Keratinocyte (primary cell): ENCODE data around the gene GHRHR. TPM values are rescaled to one million over a fixed set of nuclear protein-coding genes. Genes with fewer than 3 reads are reported as not detected.

Source experiments
- DNase-seq: peaks from one replicate; pipeline ENCODE4 v3.0.0-alpha.2; 2011; ENCODE audit warnings: low read depth, missing footprints, low spot score
- FAIRE-seq: peaks from 2 replicates; lab custom pipeline; 2011; peaks lifted over from hg19 to GRCh38; lab: Jason Lieb, UNC
- H2AFZ ChIP-seq: 2 replicates; pipeline ENCODE4 v1.6.0; 2012; ENCODE audit warnings: low read length, control low read depth, inconsistent platforms; ENCODE audit not compliant: control insufficient read depth
- H3K27ac ChIP-seq: 2 replicates; pipeline ENCODE4 v1.5.1; 2011; ENCODE audit warnings: low read length; ENCODE audit not compliant: control insufficient read depth, insufficient read depth
- H3K27me3 ChIP-seq: 3 replicates; pipeline ENCODE4 v1.6.0; 2011; ENCODE audit warnings: low read length; ENCODE audit not compliant: control insufficient read depth, insufficient read depth; ENCODE audit errors: extremely low read depth
- H3K36me3 ChIP-seq, 2 experiments: 2 replicates in 1 of 2; 3 replicates in 1 of 2; pipeline ENCODE4 v1.5.1; 2011; ENCODE audit warnings: low read length in 2 of 2, mild to moderate bottlenecking in 1 of 2; ENCODE audit not compliant: control insufficient read depth in 2 of 2, insufficient read depth in 2 of 2; ENCODE audit errors: extremely low read depth in 1 of 2
- H3K4me1 ChIP-seq: 3 replicates; pipeline ENCODE4 v1.5.1; 2011; ENCODE audit warnings: low read length; ENCODE audit not compliant: control insufficient read depth, insufficient read depth; ENCODE audit errors: extremely low read depth
- H3K4me2 ChIP-seq: 3 replicates; pipeline ENCODE4 v1.6.0; 2011; ENCODE audit warnings: low read depth, low read length; ENCODE audit not compliant: control insufficient read depth, insufficient read depth; ENCODE audit errors: extremely low read depth
- H3K4me3 ChIP-seq, 3 experiments: fragments of 200-600 bp in 1 of 3; sonication (generic) in 1 of 3; 2 replicates in 2 of 3; 3 replicates in 1 of 3; pipeline ENCODE4 v1.5.1; 2011 to 2016; ENCODE audit warnings: low read length in 3 of 3, mild to moderate bottlenecking in 3 of 3, control low read depth in 2 of 3, inconsistent platforms in 1 of 3, low read depth in 1 of 3, mixed read lengths in 1 of 3, mixed run types in 1 of 3, moderate library complexity in 1 of 3; ENCODE audit not compliant: control insufficient read depth in 2 of 3, insufficient read depth in 2 of 3; ENCODE audit errors: extremely low read depth in 1 of 3
- H3K79me2 ChIP-seq: 2 replicates; pipeline ENCODE4 v1.6.0; 2012; ENCODE audit warnings: low read length; ENCODE audit not compliant: control insufficient read depth, insufficient read depth
- H3K9ac ChIP-seq: 3 replicates; pipeline ENCODE4 v1.6.0; 2011; ENCODE audit warnings: low read length; ENCODE audit not compliant: control insufficient read depth, insufficient read depth; ENCODE audit errors: extremely low read depth
- H3K9me1 ChIP-seq: 3 replicates; pipeline ENCODE4 v1.6.0; 2011; ENCODE audit warnings: low read length; ENCODE audit not compliant: control insufficient read depth, insufficient read depth; ENCODE audit errors: extremely low read depth
- H3K9me3 ChIP-seq: 2 replicates; pipeline ENCODE4 v1.5.1; 2012; ENCODE audit warnings: low read depth, low read length; ENCODE audit not compliant: control insufficient read depth
- H4K20me1 ChIP-seq: 3 replicates; pipeline ENCODE4 v1.6.0; 2011; ENCODE audit warnings: low read length; ENCODE audit not compliant: control insufficient read depth, insufficient read depth; ENCODE audit errors: extremely low read depth
- CTCF ChIP-seq, 3 experiments: IDR thresholded peaks in 1 of 3; conservative IDR thresholded peaks in 1 of 3; optimal IDR thresholded peaks in 1 of 3; 2 replicates in 2 of 3; 3 replicates in 1 of 3; pipeline versions ENCODE3 to v1.5.1; 2011; ENCODE audit warnings: low read length in 3 of 3, mild to moderate bottlenecking in 3 of 3, moderate library complexity in 2 of 3, control low read depth in 1 of 3, inconsistent platforms in 1 of 3; ENCODE audit not compliant: insufficient read depth in 2 of 3; ENCODE audit errors: extremely low read depth in 1 of 3
- EZH2 ChIP-seq: IDR thresholded peaks from one replicate; pipeline ENCODE4 v1.6.1; 2012; ENCODE audit warnings: inconsistent platforms, mild to moderate bottlenecking, low read length, moderate library complexity
- dilution Hi-C: fragments of 300-500 bp; cut with MboI; formaldehyde crosslinking; loops from one replicate; pipeline ENCODE4 v1.7.0; 2020; ENCODE audit warnings: low sequenced_read_pairs; ENCODE audit not compliant: extremely low pct_ligation_motif_present
- polyA plus RNA-seq, 5 experiments: library from polyadenylated mRNA; depleted of rRNA in 3 of 5; stranded (reverse) in 3 of 5; stranded (forward) in 1 of 5; unstranded in 1 of 5; fragments of >200 nt; gene quantifications; 1 replicate in 1 of 5; 2 replicates in 3 of 5; 3 replicates in 1 of 5; pipeline versions ENCODE4 v1.2.1 to v1.2.3, GENCODE V29; 2011 to 2012; ENCODE audit warnings: missing spikeins in 2 of 5, low read depth in 1 of 5, low replicate concordance in 1 of 5

The GHRHR gene
- polyA plus RNA-seq, 1 donor (not counting 4 experiments of a cell fraction or from before 2014, with no cell fraction given) = not detected

DNA sequence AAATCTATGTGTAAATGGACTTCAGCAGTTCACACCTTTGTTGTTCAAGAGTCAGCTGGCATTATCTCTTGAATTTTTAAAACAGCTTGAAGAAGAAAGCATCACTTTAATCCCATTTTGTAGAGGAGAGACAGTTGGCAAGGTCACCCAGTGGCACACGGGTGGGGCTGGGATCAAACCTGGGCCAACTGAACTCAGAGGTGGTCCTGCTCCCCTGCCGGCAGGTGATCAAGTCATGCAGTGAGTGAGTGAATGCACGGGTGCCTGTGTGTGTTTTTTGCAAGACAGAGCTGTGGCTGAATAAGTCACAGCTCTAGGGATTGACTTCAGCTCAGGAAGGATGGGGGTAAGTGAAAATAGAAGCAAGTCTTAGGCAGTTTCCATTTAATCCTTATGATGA is 9.5 kb downstream of the GHRHR start:
- Histone ChIP-seq H3K4me1 (no peaks in the 10 kb centered on the region), H3K79me2 (no peaks in the 10 kb centered on the region), H3K4me3 (no peak overlapping the region), H3K27me3 (peaks cover 22% of the 10 kb centered on the region), H3K36me3 (no peaks in the 10 kb centered on the region), H4K20me1 (no peaks in the 10 kb centered on the region), H3K4me2 (no peak overlapping the region), H3K9ac (no peak overlapping the region), H2AFZ (no peak overlapping the region), H3K9me3 (no peaks in the 10 kb centered on the region), H3K27ac (no peak overlapping the region), H3K9me1 (no peaks in the 10 kb centered on the region)
- no peak for FAIRE-seq
- TF ChIP-seq EZH2 (no peak), CTCF (optimal IDR thresholded peaks at IDR 0.05 in 1 of 3, IDR thresholded peaks at IDR 0.05 in 1 of 3, conservative IDR thresholded peaks at IDR 0.05 in 1 of 3; ENCODE audit: extremely low read depth in 1 of 3, insufficient read depth in 2 of 3, low read length in 3 of 3) (no peak)
- dilution Hi-C loops = no loop called here
- no peak for DNase-seq

DNA sequence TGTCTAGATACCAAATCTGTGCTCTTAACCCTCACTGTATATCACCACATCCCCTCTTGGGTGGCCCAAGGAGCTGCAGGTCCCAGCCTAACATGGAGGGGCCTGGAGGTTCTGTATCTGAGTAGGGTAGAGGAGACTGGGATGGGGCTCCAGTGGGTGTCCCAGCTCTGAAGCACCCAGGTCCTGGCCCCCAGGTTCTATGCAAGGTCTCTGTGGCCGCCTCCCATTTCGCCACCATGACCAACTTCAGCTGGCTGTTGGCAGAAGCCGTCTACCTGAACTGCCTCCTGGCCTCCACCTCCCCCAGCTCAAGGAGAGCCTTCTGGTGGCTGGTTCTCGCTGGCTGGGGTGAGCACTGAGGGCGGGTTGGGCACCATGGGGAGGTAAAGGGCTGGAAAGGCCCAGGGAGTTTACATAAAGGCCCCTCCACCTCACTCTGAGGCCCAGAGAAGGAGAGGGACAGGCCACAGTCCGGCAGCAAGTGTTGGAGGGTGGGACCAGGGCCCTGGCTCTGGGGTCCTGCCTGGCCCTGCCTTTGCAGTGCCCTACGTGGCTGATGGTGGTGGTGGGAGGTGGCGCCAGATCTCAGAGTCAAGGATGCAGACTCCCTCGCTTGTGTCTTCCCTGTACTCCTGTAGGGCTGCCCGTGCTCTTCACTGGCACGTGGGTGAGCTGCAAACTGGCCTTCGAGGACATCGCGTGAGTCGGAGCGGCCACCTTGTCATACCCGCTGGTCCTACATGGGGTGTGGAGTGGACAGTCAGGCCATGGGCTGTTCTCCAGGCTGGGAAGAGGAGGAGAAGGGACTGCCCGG is 10.2 kb downstream of the GHRHR start:
- Histone ChIP-seq H3K4me3 (no peak overlapping the region), H3K4me1 (no peaks in the 10 kb centered on the region), H3K9me3 (no peaks in the 10 kb centered on the region), H3K9me1 (no peaks in the 10 kb centered on the region), H3K9ac (no peak overlapping the region), H2AFZ (no peak overlapping the region), H3K27me3 (peaks cover 28% of the 10 kb centered on the region), H3K79me2 (no peaks in the 10 kb centered on the region), H3K36me3 (no peaks in the 10 kb centered on the region), H3K27ac (no peak overlapping the region), H3K4me2 (no peak overlapping the region), H4K20me1 (no peaks in the 10 kb centered on the region)
- no peak for FAIRE-seq
- dilution Hi-C loops = no loop called here
- no peak for TF ChIP-seq CTCF (optimal IDR thresholded peaks at IDR 0.05 in 1 of 3, IDR thresholded peaks at IDR 0.05 in 1 of 3, conservative IDR thresholded peaks at IDR 0.05 in 1 of 3; ENCODE audit: extremely low read depth in 1 of 3, insufficient read depth in 2 of 3, low read length in 3 of 3)
- TF ChIP-seq EZH2 = no peak
- no peak for DNase-seq
